ENCODE measurements around the gene PLCG2. TPM values are rescaled to one million over a fixed set of nuclear protein-coding genes. Genes with fewer than 3 reads are reported as not detected.
A peak's percentile ranks its signal among the peaks of the same experiment; 100 is the strongest.

Gene PLCG2
- total RNA-seq, 2 experiments from 2014 or later = 62.5 to 80.2 TPM

DNA sequence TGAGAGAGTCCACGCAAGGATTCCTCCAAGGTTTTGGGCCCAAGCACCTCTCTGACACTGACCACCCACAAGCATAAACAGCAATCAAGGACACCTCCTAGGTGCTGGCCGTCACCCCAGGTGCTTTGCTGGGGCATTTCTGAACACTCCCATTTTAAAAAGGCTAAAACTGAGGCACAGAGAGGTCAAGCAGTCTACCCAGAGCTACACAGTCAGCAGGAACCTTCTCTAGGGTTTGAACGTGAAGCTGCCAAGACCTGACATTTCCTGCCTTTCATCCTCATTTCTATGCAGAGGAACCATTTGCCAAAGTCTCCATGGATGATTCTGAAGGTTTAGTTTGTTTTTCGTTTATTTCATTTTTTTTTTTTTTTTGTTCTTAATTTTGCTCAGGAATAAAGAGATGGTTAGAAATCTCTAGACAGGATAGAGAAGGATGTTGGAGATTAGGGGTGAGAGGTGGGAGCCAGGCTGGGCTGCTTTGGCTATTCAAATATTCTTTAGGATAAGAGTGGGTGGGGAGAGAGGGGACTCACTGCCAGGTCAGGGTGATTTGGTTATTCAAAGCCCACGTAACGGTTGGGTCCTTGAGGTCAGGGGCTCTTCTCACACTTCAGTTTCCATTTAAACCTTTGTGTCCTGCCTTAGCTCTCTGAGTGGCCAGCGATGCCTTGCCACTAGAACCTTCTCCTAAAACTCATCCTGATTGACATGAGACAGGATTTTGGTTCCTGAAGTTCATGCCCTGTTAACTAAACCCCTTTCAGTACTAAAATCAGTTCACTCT is 6.2 kb downstream of the PLCG2 start:
- CTCF ChIA-PET = no interaction called here
- H3K36me3 Mint-ChIP-seq = peaks cover 22% of the 10 kb centered on the region

GRCh38 chr16:81786321-81786720 is 7.2 kb downstream of the PLCG2 start:
- Mint-ChIP-seq H3K27me3 (peaks cover under 1% of the 10 kb centered on the region), H3K4me1 (peaks cover 12% of the 10 kb centered on the region), H3K4me3 (no peak overlapping the region), H3K27ac (no peak overlapping the region), H3K36me3 (peaks cover 27% of the 10 kb centered on the region), H3K9me3 (ENCODE audit: low read depth) (no peaks in the 10 kb centered on the region)
- no peak for DNase-seq
- CTCF ChIA-PET = interaction anchor here (1.3 kb wide), 1 partner anchor 15 kb away, joined by 3 read pairs; no protein-coding TSS in a partner anchor
- ATAC-seq = no peak

More for the DNA sequence above, 6.2 kb downstream of the PLCG2 start:
- H3K27me3 Mint-ChIP-seq = peaks cover 11% of the 10 kb centered on the region
- DNase-seq (no peak), ATAC-seq (no peak)
- no peak overlapping the region for H3K27ac Mint-ChIP-seq
- no peak overlapping the region for H3K4me3 Mint-ChIP-seq
- peaks cover 18% of the 10 kb centered on the region for H3K4me1 Mint-ChIP-seq
- no peaks in the 10 kb centered on the region for H3K9me3 Mint-ChIP-seq (ENCODE audit: low read depth)

DNA sequence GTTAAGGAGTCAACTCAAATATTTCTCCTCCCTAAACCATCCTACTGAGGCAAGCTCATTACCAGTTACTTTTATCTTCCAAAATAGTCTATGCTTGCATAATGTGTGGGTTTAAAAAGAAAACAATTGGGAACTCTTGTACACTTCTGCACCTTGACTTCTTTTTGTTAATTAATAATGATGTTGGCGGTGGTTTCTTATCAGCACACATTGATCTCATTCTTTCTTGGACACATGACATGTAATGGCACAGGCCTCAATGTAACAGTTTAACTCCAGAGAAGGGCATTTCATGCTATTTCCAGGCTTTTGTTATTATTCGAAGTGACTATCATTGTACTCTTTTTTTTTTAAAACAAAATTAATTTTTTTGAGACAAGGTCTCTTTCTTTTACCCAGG is 7.8 kb downstream of the PLCG2 start:
- DNase-seq = no peak
- H3K36me3 Mint-ChIP-seq = peaks cover 30% of the 10 kb centered on the region
- H3K9me3 Mint-ChIP-seq (ENCODE audit: low read depth) = no peaks in the 10 kb centered on the region
- CTCF ChIA-PET = interaction anchor here (1.3 kb wide), 1 partner anchor 16 kb away, joined by 3 read pairs; no protein-coding TSS in a partner anchor
- H3K4me3 Mint-ChIP-seq = no peak overlapping the region
- ATAC-seq = no peak
- no peaks in the 10 kb centered on the region for H3K27me3 Mint-ChIP-seq
- H3K4me1 Mint-ChIP-seq = peaks cover 10% of the 10 kb centered on the region
- no peak overlapping the region for H3K27ac Mint-ChIP-seq

DNA sequence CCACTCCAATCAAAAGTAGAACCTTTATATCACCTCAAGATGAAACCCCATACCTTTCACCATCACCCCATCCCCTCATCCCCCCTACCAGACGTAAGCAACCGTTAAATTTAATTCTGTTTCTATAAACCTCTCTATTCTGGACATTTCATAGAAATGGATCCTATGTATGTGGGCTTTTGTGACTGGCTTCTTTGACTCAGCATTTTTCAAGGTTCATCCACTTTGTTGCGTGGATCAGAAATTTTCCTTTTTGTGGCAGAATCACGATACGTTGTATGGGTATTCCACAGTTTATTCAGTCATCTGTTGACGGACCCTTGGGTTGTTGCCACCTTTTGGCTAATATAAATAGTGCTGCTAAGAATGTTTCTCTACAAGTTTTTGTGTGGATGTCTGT is 8.6 kb downstream of the PLCG2 start:
- H3K4me1 Mint-ChIP-seq = peaks cover 13% of the 10 kb centered on the region
- H3K9me3 Mint-ChIP-seq (ENCODE audit: low read depth) = no peaks in the 10 kb centered on the region
- H3K4me3 Mint-ChIP-seq = no peak overlapping the region
- ATAC-seq = no peak
- peaks cover 34% of the 10 kb centered on the region for H3K36me3 Mint-ChIP-seq
- CTCF ChIA-PET = no interaction called here
- no peak for DNase-seq
- no peak overlapping the region for H3K27ac Mint-ChIP-seq
- no peaks in the 10 kb centered on the region for H3K27me3 Mint-ChIP-seq

DNA sequence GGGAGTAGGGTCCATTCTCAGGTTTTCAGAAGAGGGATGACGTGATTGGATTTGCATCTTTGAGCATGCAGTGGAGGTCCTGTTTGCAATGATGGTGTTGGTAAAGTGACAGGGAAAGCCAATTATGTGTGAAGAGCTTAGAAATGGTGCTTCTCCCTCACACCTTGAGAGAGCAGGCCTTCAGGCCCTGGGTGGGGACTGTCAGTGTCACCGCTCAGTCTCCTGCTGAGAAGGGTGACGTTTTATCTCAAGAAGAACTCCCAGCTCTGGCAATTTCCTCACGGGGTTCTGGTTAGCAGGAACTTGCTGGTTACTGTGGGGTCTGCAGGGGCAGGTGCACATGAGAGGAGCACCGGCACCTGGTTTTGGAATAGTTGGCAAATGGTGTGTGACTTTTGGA is 11.2 kb downstream of the PLCG2 start:
- no peak overlapping the region for H3K4me3 Mint-ChIP-seq
- CTCF ChIA-PET = no interaction called here

GRCh38 chr16:81790830-81791435 is 11.8 kb downstream of the PLCG2 start:
- H3K36me3 Mint-ChIP-seq = peaks cover 42% of the 10 kb centered on the region
- H3K9me3 Mint-ChIP-seq (ENCODE audit: low read depth) = no peaks in the 10 kb centered on the region
- peaks cover 18% of the 10 kb centered on the region for H3K4me1 Mint-ChIP-seq
- no peak overlapping the region for H3K27ac Mint-ChIP-seq
- CTCF ChIA-PET = interaction anchor here (0.9 to 1.3 kb wide), 3 partner anchors 10 to 20 kb away, joined by 3 to 5 read pairs (median 3); no protein-coding TSS in a partner anchor
- ATAC-seq (no peak), DNase-seq (no peak)
- H3K4me3 Mint-ChIP-seq = no peak overlapping the region
- H3K27me3 Mint-ChIP-seq = no peaks in the 10 kb centered on the region

More for the DNA sequence above, 11.2 kb downstream of the PLCG2 start:
- Mint-ChIP-seq H3K4me1 (peaks cover 17% of the 10 kb centered on the region), H3K27ac (no peak overlapping the region), H3K27me3 (no peaks in the 10 kb centered on the region), H3K9me3 (ENCODE audit: low read depth) (no peaks in the 10 kb centered on the region), H3K36me3 (peaks cover 44% of the 10 kb centered on the region)
- ATAC-seq (no peak), DNase-seq (no peak)

- Mint-ChIP-seq H3K36me3 (peaks cover 41% of the 10 kb centered on the region), H3K4me3 (no peak overlapping the region), H3K4me1 (peaks cover 33% of the 10 kb centered on the region), H3K27me3 (no peaks in the 10 kb centered on the region), H3K9me3 (ENCODE audit: low read depth) (no peaks in the 10 kb centered on the region), H3K27ac (no peak overlapping the region)
- ATAC-seq (no peak), DNase-seq (no peak)
- CTCF ChIA-PET = interaction anchor here (1.2 to 1.4 kb wide), 2 partner anchors 9 to 37 kb away, joined by 3 to 4 read pairs; no protein-coding TSS in a partner anchor
Measured at GRCh38 chr16:81792828-81793227, 13.7 kb downstream of the PLCG2 start.

- Mint-ChIP-seq H3K36me3 (peaks cover 40% of the 10 kb centered on the region), H3K4me1 (peaks cover 48% of the 10 kb centered on the region), H3K27ac (peak overlapping the region; percentile 30), H3K4me3 (no peak overlapping the region), H3K9me3 (ENCODE audit: low read depth) (no peaks in the 10 kb centered on the region), H3K27me3 (no peaks in the 10 kb centered on the region)
- ATAC-seq (no peak), DNase-seq (no peak)
- CTCF ChIA-PET = interaction anchor here (1.4 to 1.7 kb wide), 2 partner anchors 22 to 78 kb away, joined by 4 read pairs; no protein-coding TSS in a partner anchor
Measured at GRCh38 chr16:81795193-81795592, 16.1 kb downstream of the PLCG2 start.

DNA sequence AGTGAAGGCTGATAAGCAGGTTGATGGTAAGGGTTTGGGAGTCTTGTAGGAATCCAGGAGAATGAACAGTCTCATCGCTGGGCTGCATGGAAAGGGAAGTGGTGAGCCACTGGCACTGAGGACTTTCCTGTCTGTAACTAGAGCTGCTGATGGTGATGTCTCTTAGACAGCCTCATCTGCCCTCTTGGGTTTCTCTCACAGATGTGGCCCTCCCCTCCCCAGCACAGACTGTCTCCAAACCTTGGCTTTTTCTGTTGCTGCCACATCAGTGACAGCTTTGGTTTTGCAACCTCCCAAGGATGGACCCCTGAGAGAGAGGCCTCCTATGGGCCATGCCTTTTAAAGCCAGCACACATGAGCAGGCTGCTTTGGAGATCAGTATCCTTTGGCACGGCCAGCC is 16.9 kb downstream of the PLCG2 start:
- Mint-ChIP-seq H3K9me3 (ENCODE audit: low read depth) (no peaks in the 10 kb centered on the region), H3K36me3 (peaks cover 39% of the 10 kb centered on the region), H3K4me1 (peaks cover 53% of the 10 kb centered on the region), H3K4me3 (no peak overlapping the region), H3K27ac (no peak overlapping the region), H3K27me3 (no peaks in the 10 kb centered on the region)
- ATAC-seq (no peak), DNase-seq (no peak)
- CTCF ChIA-PET = interaction anchor here (1.4 to 1.7 kb wide), 2 partner anchors 23 to 77 kb away, joined by 4 read pairs; no protein-coding TSS in a partner anchor

DNA sequence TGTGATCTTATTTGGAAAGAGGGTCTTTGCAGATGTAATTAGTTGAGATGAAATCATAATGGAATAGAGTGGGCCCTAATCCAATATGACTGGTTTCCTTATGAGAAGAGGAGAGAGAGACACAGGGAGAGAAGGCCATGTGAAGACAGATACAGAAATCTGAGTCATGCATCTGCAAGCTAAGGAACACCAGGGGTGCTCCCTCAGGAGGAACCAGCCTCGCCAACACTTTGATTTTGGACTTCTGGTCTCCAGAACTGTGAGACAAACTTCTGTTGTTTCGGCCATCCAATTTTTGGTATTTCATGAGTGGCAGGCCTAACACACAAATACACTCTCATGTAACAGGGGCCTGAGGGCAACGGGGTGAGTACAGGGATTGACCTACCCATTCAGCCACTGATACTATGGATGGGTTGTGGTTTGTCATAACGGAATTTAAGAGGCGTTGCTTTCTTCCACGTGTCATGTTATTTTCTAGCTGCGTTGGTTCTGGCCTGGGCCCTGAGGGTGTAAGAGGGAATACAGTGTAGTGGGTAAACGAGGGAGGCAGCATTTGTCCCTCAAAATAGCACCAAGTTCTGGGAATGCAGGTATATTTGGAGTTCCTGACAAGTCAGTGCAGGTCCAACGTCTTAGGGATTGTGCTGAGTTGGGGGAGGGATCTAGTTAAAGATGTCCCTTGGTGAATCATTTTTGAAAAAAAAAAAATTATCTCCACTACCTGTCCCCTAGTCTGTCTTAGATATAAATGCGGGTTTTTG is 17.7 kb downstream of the PLCG2 start:
- Mint-ChIP-seq H3K4me3 (no peak overlapping the region), H3K4me1 (peaks cover 51% of the 10 kb centered on the region), H3K27me3 (no peaks in the 10 kb centered on the region), H3K36me3 (peaks cover 35% of the 10 kb centered on the region), H3K27ac (peak overlapping the region; percentile 96), H3K9me3 (ENCODE audit: low read depth) (no peaks in the 10 kb centered on the region)
- ATAC-seq (no peak), DNase-seq (no peak)
- CTCF ChIA-PET = interaction anchor here (1.7 to 2.3 kb wide), 2 partner anchors 24 to 46 kb away, joined by 4 to 10 read pairs; no protein-coding TSS in a partner anchor

- Mint-ChIP-seq H3K36me3 (peaks cover 34% of the 10 kb centered on the region), H3K27me3 (no peaks in the 10 kb centered on the region), H3K9me3 (ENCODE audit: low read depth) (no peaks in the 10 kb centered on the region), H3K27ac (peak overlapping the region; percentile 96), H3K4me3 (no peak overlapping the region), H3K4me1 (peaks cover 52% of the 10 kb centered on the region)
- CTCF ChIA-PET = interaction anchor here (1.0 to 2.3 kb wide), 4 partner anchors 17 to 78 kb away, joined by 3 to 18 read pairs (median 7); no protein-coding TSS in a partner anchor
- DNase-seq (peak; percentile 69), ATAC-seq (peak; percentile 38)
Measured at GRCh38 chr16:81797443-81797842, 18.4 kb downstream of the PLCG2 start.

DNA sequence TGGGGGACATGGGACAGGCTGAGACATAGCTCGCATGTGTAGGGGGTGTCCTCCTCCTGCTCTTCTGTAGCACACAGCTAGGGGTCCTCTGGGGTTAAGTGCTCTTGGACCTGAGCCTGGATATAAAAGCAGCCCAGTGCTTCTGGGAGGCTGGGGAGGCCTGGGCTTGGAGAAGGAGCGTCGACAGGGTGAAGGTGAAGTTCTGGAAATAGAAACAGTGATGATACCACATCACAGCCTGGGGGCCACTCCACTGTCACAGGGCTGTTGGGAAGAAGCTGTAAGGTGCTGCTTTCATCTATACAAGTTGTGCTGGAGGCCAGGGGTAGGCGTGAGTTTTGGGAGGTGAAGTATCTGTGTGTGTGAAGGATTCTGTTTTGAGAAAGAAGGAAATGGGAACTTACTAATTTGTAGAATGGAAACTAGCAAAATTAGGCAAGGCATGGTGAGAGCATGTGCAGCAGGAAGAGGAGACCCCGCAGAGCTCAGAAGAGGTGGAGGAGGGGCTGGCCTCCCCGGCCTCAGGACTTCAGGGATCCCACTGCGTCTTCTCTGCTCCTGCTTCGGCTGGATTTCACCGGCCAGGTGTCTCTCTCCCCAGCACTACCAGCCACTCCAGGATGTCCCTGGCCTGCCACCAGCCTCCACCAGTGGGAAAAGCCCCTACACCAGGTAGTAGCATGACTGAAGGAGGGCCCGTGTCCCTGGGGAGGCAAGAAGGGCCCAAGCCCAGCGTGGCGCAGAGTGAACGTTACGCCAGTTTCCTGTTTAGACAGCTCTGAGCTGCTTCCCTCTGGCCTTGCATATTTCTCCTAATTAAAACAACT is 19.4 kb downstream of the PLCG2 start:
- Mint-ChIP-seq H3K4me1 (peaks cover 51% of the 10 kb centered on the region), H3K36me3 (peaks cover 33% of the 10 kb centered on the region), H3K27me3 (no peaks in the 10 kb centered on the region), H3K27ac (peak overlapping the region; percentile 96), H3K9me3 (ENCODE audit: low read depth) (no peaks in the 10 kb centered on the region), H3K4me3 (peak overlapping the region; percentile 66)
- DNase-seq = peak; percentile 75
- peak; percentile 73 for ATAC-seq
- CTCF ChIA-PET = interaction anchor here (0.7 to 2.3 kb wide), 12 partner anchors 9 to 79 kb away, joined by 3 to 18 read pairs (median 4); no protein-coding TSS in a partner anchor

Measured in activated CD8-positive, alpha-beta memory T cell treated with anti-CD3 and anti-CD28 coated beads, Interleukin-2, amount 10 ng/mL, durations not matched to agents 7 days and 5 days (primary cell).